Adipocyte (in vitro differentiated cells): Measurements from ENCODE around the gene KIAA1210.

Source experiments
- DNase-seq: peaks from one replicate; pipeline ENCODE4 v3.0.0-alpha.2; 2015; ENCODE audit warnings: low read depth
- H3K27me3 ChIP-seq: replicated peaks from 2 replicates; pipeline ENCODE4 v1.7.0; 2013; ENCODE audit warnings: mild to moderate bottlenecking, low read length, moderate library complexity; ENCODE audit not compliant: control insufficient read depth, insufficient read depth
- H3K36me3 ChIP-seq: 2 replicates; pipeline ENCODE4 v1.7.0; 2013; ENCODE audit warnings: low read length, mild to moderate bottlenecking, moderate library complexity; ENCODE audit not compliant: control insufficient read depth, insufficient read depth, severe bottlenecking
- H3K4me1 ChIP-seq: 2 replicates; pipeline ENCODE4 v1.7.0; 2013; ENCODE audit warnings: mild to moderate bottlenecking, low read length, moderate library complexity; ENCODE audit not compliant: control insufficient read depth, insufficient read depth
- H3K4me3 ChIP-seq: 2 replicates; pipeline ENCODE4 v1.7.0; 2013; ENCODE audit warnings: mild to moderate bottlenecking, low read length, moderate library complexity
- H3K9ac ChIP-seq: 2 replicates; pipeline ENCODE4 v1.7.0; 2013; ENCODE audit warnings: mild to moderate bottlenecking, low read length, moderate library complexity
- H3K9me3 ChIP-seq: 2 replicates; pipeline ENCODE4 v1.7.0; 2013; ENCODE audit warnings: mild to moderate bottlenecking, low read length, moderate library complexity; ENCODE audit not compliant: control insufficient read depth

Gene KIAA1210

DNA sequence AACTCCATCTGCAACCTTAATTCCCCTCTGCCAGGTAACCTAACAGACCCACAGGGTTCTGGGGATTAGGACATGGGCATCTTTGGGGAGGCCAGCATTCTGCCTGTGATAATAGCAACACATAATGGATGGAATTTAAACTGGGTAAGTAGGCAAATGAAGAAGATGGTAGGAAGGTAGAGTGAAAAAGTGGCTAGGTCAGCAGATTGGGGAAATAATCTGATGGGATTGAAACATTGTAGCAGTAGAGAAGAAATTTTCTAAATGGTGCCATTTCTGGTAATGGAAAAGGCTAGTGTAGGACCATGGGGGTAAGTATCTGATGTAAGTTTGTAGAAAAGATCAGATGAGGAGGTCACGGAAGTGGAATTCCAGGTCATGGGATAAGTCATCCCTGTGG, 57.9 kb downstream of the KIAA1210 start:
- no peaks in the 10 kb centered on the region for H3K36me3 ChIP-seq

DNA sequence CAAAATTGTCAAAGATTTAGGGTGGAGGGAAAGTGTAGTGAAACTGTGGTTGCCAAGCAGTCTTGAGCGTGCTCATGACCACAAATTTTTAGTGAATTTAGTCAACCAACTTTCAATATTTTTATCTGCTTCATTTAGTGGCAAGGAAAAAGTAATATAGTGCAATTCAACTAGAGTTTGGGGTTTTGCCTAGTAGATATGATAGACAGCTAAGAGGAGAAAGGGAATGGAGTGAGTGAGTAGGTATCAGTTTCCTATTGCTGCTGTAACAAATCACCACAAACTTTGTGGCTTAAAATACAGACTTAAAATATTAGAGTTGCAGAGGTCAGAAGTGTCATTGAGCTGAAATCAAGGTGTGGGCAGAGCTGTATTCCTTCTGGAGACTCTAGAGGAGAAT, 58.5 kb downstream of the KIAA1210 start:
- H3K36me3 ChIP-seq: no peaks in the 10 kb centered on the region
- no peaks in the 10 kb centered on the region for H3K9me3 ChIP-seq
- H3K9ac ChIP-seq: no peak overlapping the region
- DNase-seq: no peak
- no peak overlapping the region for H3K4me3 ChIP-seq
- H3K27me3 ChIP-seq: peaks cover 54% of the 10 kb centered on the region
- no peaks in the 10 kb centered on the region for H3K4me1 ChIP-seq

More for the DNA sequence above, 57.9 kb downstream of the KIAA1210 start:
- DNase-seq: no peak
- Histone ChIP-seq H3K4me1 (no peaks in the 10 kb centered on the region), H3K4me3 (no peak overlapping the region), H3K9ac (no peak overlapping the region), H3K9me3 (no peaks in the 10 kb centered on the region), H3K27me3 (peaks cover 54% of the 10 kb centered on the region)

DNA sequence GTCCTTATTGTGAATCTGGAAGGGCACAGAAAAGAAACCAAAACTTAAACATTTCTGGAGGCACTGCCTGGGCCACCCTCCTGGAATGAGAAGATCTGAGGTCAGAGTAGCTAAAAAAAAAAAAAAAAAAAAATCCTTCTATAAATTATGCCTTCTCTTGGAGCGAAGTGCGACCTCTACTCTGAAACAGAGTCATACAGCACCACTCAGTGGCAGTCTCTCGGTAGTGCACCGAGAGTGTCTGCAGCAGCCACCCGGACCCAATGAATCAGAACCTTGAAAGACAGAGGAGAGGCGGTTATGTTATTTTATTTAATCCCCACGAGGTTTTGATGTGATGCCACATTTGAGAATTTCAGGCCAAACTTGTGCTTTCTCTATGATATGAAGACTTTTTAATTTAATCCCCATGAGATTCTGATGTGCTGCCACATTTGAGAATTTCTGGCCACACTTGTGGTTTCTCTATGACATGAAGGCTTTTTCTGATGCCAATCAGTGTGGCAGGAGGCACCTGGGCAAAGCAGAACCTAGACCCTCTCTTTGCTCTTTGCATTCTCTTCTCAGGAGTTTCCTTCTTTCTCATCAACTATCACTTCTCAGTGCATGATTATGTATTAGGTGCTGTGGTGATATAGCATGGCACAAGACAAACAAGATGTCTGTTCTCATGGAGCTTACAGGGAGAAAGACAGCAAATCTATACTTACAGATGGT, 60.4 kb downstream of the KIAA1210 start:
- Histone ChIP-seq H3K9ac (no peak overlapping the region), H3K36me3 (no peaks in the 10 kb centered on the region), H3K9me3 (no peaks in the 10 kb centered on the region), H3K4me3 (no peak overlapping the region), H3K4me1 (no peaks in the 10 kb centered on the region), H3K27me3 (peaks cover 62% of the 10 kb centered on the region)
- peak; percentile 74 for DNase-seq

DNA sequence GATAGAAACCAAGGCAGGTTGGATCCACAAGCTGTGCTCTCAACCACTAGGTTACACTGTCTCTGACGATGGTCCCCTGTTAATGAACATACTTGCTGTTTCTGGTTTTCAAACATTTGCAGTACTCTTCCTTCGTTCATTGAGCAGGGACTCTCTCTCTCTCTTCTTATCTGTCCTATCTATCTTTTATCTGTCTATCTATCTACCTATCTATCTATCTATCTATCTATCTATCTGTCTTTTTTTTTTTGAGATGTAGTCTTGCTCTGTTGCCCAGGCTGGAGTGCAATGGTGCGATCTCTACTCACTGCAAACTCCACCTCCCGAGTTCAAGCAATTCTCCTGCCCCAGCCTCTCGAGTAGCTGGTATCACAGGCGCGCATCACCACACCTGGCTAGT, 64.2 kb downstream of the KIAA1210 start:
- H3K36me3 ChIP-seq: no peaks in the 10 kb centered on the region
- no peaks in the 10 kb centered on the region for H3K9me3 ChIP-seq
- H3K4me1 ChIP-seq: no peaks in the 10 kb centered on the region
- DNase-seq: no peak
- H3K4me3 ChIP-seq: no peak overlapping the region
- H3K9ac ChIP-seq: no peak overlapping the region
- peaks cover 28% of the 10 kb centered on the region for H3K27me3 ChIP-seq

DNA sequence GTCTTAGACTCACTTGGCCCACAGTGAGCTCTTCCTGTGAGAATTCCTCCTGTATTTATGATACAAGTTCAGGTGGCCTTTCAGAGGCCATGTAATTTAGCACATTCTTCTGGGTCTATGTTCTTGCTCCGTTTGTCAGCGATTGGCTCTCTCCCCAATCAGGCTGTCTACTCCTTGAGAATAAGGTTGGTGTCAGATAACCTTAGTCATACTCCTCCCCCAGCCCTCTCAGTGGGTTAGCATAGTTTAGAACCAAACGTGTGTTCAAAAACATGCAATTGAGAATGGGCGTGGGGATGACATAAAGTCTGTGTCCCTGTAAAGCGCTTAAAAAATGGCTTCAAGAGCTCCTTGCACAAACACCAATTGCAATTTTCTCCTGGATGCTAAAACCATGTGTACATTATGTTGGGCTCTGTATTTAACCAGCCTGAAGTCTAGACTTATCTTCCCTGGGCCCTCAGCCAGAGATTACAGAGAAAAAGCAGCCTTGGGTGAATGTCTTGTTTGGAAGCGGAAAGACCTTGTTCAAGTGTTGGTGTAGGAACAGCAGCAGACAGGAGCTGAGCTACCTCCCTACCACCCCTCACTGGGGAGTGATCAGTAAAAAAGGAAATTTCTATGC, 64.8 kb downstream of the KIAA1210 start:
- DNase-seq: no peak
- Histone ChIP-seq H3K4me3 (no peak overlapping the region), H3K9ac (no peak overlapping the region), H3K9me3 (no peaks in the 10 kb centered on the region), H3K4me1 (no peaks in the 10 kb centered on the region), H3K36me3 (no peaks in the 10 kb centered on the region), H3K27me3 (peaks cover 23% of the 10 kb centered on the region)

DNA sequence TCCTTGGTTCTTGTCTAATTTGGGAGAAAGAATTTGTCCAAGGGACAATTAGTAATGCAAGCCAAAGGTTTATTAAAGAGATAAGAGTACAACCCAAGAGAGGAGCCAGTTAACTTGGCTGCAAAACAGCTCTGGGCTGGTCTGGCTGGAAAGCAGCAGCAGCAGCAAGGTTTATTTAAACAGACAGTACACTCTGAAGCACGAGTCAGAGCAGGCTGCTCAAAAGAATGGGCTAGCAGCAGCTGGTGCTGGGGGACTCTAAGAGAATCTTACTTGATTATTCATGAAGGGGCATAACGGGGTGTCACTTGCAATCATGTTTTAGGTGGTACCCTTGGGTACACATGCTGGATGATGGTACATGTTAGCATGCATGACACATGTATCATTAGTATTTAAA, 71.9 kb downstream of the KIAA1210 start:
- no peak for DNase-seq
- no peaks in the 10 kb centered on the region for H3K9me3 ChIP-seq
- peaks cover 2% of the 10 kb centered on the region for H3K27me3 ChIP-seq
- no peaks in the 10 kb centered on the region for H3K4me1 ChIP-seq
- no peak overlapping the region for H3K4me3 ChIP-seq
- H3K36me3 ChIP-seq: no peaks in the 10 kb centered on the region
- H3K9ac ChIP-seq: no peak overlapping the region

DNA sequence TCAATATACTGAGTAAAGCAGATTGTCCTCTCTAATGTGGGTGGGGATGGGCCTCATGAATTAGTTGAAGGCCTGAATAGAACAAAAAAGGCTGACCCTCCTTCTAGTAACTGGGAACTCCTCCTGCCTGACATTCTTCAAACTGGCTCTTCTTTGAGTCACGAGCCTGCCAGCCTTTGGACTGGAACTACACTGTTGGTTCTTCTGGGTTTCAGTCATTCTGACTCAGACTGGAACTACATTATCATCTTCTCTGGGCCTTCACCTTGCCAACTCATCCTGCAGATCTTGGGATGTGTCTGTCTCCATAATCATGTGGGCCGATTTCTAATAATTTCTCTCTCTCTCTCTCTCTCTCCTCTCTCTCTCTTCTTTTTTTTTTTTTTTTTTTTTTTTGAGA, 81.7 kb downstream of the KIAA1210 start:
- DNase-seq: no peak
- peaks cover 10% of the 10 kb centered on the region for H3K4me1 ChIP-seq
- H3K9ac ChIP-seq: no peak overlapping the region
- no peaks in the 10 kb centered on the region for H3K36me3 ChIP-seq
- no peak overlapping the region for H3K4me3 ChIP-seq
- no peaks in the 10 kb centered on the region for H3K27me3 ChIP-seq
- H3K9me3 ChIP-seq: no peaks in the 10 kb centered on the region

DNA sequence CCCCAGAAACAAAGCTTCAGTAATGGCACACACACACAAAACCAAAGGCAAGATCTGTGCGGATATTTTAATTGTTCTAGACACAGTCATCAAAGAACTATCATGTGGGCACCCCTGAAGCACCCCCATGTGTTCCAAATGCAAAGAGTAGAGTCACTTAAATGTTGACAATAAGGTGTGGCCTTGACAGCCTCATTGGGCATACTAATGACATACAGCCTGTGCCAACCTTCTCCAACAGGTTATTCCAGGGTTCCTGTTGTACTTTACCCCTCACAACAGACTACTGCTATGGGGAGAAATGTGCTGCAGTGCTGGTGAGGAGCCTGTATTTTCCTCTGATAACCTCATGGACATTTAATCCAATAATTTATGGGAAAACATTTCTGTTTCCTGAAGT, 84.6 kb downstream of the KIAA1210 start:
- Histone ChIP-seq H3K36me3 (no peaks in the 10 kb centered on the region), H3K27me3 (no peaks in the 10 kb centered on the region), H3K9me3 (no peaks in the 10 kb centered on the region), H3K4me3 (no peak overlapping the region), H3K4me1 (peaks cover 17% of the 10 kb centered on the region), H3K9ac (no peak overlapping the region)
- DNase-seq: no peak

DNA sequence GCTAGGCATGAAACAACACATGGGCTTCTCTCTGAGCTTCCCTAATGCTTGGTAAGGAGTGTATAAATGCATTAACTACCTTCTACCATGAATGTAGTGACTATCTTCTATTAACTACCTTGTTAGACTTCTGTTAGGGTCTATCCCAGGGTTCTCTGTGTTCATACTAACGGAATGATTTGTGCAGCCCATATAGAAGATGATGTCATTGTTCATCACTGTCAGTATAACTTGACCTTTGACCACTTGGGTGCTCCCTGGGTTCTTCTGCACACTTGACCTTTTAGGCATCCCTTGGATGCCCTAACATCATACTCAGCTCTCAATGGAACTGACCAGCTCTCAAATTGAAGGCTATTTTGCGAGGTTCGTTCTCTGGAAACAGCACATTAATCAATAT, 85.6 kb downstream of the KIAA1210 start:
- peaks cover 17% of the 10 kb centered on the region for H3K4me1 ChIP-seq
- no peaks in the 10 kb centered on the region for H3K9me3 ChIP-seq
- H3K9ac ChIP-seq: no peak overlapping the region
- H3K27me3 ChIP-seq: no peaks in the 10 kb centered on the region
- no peaks in the 10 kb centered on the region for H3K36me3 ChIP-seq
- no peak overlapping the region for H3K4me3 ChIP-seq
- DNase-seq: no peak

DNA sequence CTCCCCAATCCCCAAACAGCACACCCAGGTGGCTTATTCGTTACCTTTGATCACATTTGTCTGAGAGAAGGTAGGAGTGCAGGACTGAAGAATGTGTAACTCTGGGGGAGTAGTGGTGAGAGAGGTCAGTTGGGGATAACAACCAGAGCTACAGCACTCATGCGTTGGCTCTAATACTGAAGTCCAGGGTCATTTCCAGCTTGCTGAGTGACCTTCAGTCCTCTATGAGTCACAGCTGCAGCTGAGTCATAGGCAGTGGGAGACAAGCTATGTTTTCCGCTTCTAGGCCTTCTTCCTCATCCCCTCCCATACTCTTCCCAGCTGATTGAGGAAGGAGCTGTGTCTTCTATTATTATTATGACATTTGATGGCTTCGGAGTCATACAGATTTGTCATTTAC, 86.4 kb downstream of the KIAA1210 start:
- H3K4me3 ChIP-seq: no peak overlapping the region
- H3K9me3 ChIP-seq: no peaks in the 10 kb centered on the region
- peaks cover 17% of the 10 kb centered on the region for H3K4me1 ChIP-seq
- no peak overlapping the region for H3K9ac ChIP-seq
- DNase-seq: peak; percentile 76
- no peaks in the 10 kb centered on the region for H3K27me3 ChIP-seq
- H3K36me3 ChIP-seq: no peaks in the 10 kb centered on the region

DNA sequence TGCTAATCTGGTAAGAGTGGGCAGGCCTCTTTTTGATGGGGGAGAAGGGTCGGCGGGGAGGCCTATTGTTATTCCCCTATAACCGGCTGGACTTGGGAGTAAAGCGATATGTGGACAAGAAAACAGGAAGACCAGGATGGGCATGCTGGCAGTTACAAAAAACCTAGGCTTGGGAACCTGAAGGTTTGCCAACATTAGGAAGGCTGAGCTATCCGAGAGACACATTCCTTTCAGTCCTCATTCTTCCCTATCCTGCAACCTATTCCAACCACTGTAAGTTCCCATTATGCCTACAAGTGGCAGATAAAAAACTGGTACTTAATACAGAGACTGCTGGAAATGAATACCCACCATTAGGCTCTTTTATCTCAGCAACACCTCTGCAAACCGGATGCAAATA, 87.2 kb downstream of the KIAA1210 start:
- no peak overlapping the region for H3K9ac ChIP-seq
- no peaks in the 10 kb centered on the region for H3K36me3 ChIP-seq
- DNase-seq: no peak
- H3K4me1 ChIP-seq: peaks cover 17% of the 10 kb centered on the region
- no peaks in the 10 kb centered on the region for H3K9me3 ChIP-seq
- H3K27me3 ChIP-seq: no peaks in the 10 kb centered on the region
- no peak overlapping the region for H3K4me3 ChIP-seq
